Measurements from ENCODE around the gene CLIC1.

Gene CLIC1

GRCh38 chr6:31769684-31770371, 33.5 kb upstream of the CLIC1 start:
- in situ Hi-C loops (cut with HindIII; ENCODE audit: low sequenced_read_pairs) = loop anchor here (5.0 kb wide), 1 partner anchor 37 kb away; the partner anchor contains the start of gene LSM2

- in situ Hi-C loops (cut with HindIII; ENCODE audit: low sequenced_read_pairs) = no loop called here
Observed at GRCh38 chr6:31768363-31769257, 32.3 kb upstream of the CLIC1 start.

DNA sequence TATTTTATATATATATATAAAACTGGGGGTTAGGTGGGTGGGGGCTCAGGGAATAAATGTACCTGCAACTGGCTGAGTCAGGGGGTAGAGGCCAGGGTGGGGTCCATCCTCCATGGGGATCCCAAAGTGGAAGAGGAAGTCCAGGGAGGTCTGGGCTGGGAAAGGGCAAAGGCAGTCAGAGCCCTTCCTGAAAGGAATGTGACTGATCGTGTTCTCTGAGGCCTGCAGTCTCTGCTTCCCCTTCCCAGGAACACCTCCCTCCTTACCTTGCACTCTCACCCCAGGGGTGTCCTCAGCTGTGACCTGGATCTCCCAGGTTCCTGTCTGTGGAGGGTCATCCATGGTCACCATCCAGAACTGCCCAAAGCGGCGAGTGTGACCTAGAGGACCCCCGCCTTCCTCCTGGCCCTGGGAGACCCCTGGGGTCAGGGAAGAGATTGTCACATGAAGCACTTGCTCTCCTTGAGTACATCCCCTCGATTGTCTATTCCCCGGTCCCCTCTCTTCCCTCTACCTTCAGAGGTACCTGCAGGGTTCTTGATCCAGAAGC, 30.8 kb upstream of the CLIC1 start:
- in situ Hi-C loops (cut with HindIII; ENCODE audit: low sequenced_read_pairs) = no loop called here

- in situ Hi-C loops (cut with HindIII; ENCODE audit: low sequenced_read_pairs) = no loop called here
Observed at GRCh38 chr6:31765910-31766794, 29.8 kb upstream of the CLIC1 start.

GRCh38 chr6:31765559-31765909, 29.2 kb upstream of the CLIC1 start:
- in situ Hi-C loops (cut with HindIII; ENCODE audit: low sequenced_read_pairs) = no loop called here

DNA sequence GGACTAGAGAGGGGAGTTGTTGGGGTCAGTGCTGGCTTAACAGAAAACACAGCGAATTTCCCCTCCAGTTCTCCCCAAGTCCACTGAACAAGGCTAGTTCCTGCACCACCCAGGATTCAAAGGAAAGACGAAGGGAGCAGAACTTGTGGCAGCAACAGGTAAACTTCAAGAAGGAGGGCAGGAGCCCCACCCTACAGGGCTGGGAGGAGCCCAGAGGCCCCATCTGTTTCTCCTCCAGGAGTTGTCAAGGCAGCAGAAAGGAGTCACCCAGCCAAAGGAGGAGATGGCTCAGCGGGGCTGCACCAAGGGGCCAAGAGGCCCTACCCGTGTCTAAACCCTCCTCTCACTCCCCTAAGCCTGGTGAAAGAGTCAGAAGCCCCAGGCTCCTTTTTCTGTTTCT, 27.9 kb upstream of the CLIC1 start:
- in situ Hi-C loops (cut with HindIII; ENCODE audit: low sequenced_read_pairs) = no loop called here

DNA sequence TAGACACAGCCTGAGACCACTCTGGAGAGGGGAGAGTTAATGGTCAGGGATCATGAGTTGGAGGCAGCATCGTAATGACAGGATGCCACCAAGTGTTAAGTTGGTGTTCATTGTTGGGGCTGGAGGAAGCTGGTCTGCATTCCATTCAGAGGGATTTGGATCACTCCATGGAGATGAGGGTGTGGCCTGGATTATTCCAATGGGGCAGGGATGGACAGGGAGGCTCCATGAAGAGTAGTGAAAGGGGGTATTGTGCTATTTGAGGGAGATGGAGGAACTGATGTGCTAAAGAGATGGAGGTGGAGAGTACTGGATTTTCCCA, 27.2 kb upstream of the CLIC1 start:
- in situ Hi-C loops (cut with HindIII; ENCODE audit: low sequenced_read_pairs) = no loop called here

- in situ Hi-C loops (cut with HindIII; ENCODE audit: low sequenced_read_pairs) = no loop called here
Observed at GRCh38 chr6:31762878-31763618, 26.7 kb upstream of the CLIC1 start.

DNA sequence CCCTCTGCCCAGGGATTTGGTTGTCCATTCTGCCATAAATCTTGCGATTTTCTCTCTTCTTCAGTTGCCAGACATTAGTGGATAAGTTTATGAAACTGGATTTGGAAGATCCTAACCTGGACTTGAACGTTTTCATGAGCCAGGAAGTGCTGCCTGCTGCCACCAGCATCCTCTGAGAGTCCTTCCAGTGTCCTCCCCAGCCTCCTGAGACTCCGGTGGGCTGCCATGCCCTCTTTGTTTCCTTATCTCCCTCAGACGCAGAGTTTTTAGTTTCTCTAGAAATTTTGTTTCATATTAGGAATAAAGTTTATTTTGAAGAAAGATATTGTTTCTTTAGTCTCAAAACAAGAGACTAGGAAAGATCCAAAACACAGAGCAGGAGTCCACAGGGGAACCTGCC, 26.0 kb upstream of the CLIC1 start, which contains the start of gene SAPCD1:
Gene SAPCD1 (plus strand): TSS at position 301 of the 400 bp plus-strand sequence. CDS start 399 bp downstream, outside the sequence.
- in situ Hi-C loops (cut with HindIII; ENCODE audit: low sequenced_read_pairs) = no loop called here

GRCh38 chr6:31761343-31761742, 25.0 kb upstream of the CLIC1 start:
- in situ Hi-C loops (cut with HindIII; ENCODE audit: low sequenced_read_pairs) = no loop called here

GRCh38 chr6:31760790-31761189, 24.5 kb upstream of the CLIC1 start:
- in situ Hi-C loops (cut with HindIII; ENCODE audit: low sequenced_read_pairs) = no loop called here

- in situ Hi-C loops (cut with HindIII; ENCODE audit: low sequenced_read_pairs) = no loop called here
Observed at GRCh38 chr6:31758281-31758680, 22.0 kb upstream of the CLIC1 start.

DNA sequence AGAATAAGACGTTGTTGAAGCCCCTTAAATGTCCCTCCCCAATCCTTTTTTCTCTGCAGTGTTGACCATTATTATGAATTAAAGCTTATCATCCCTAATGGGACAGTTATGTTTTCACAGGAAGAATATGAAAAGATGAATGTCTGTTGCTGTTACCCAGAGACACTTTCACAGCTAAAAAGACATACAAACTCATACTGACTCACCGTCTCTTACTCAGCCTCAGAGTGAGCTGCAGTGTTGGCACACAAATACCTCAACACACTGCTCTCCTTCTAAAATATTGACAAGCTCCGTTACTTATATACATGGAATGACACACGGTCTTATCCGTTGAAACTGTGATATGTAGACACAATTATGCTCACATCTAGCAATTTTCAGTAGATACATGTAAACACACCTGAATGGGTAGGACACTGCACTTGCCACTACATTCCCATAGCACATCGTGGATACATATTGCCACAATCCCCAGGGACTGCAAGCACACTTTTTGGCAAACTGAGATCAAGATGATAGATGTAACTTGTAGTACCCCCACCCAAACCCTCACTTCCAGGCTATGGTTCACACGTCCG, 16.5 kb upstream of the CLIC1 start:
- in situ Hi-C loops (cut with HindIII; ENCODE audit: low sequenced_read_pairs) = no loop called here

DNA sequence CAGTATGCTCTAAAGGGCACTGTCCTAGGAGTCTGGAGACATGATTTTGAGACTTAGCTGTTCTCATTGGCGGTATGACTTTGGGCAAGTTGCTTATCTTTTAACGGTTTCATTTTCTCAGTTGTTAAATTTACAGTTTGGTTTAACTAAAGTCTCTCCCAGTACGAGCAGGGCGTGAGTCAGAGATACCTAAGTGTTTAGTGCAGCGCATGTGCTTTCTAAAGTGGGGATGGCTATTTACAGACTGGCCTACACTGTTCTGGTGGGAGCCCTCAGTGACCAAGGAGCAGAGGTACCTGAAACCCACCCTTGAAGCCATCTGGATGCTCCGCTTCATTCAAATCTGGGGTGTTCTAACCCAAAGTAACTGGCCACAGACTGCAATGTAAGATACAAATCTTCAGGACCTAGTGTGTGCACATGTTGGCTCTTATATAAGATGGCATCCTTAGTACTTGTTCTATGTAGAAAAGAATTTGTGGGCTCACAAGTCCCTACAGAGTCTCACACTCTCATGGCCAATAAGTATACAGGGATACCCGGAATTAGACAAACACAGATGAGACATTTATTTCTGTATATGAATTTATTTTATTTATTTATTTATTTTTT, 14.2 kb upstream of the CLIC1 start:
- in situ Hi-C loops (cut with HindIII; ENCODE audit: low sequenced_read_pairs) = no loop called here

- in situ Hi-C loops (cut with HindIII; ENCODE audit: low sequenced_read_pairs) = no loop called here
Observed at GRCh38 chr6:31749301-31750036, 13.1 kb upstream of the CLIC1 start.

DNA sequence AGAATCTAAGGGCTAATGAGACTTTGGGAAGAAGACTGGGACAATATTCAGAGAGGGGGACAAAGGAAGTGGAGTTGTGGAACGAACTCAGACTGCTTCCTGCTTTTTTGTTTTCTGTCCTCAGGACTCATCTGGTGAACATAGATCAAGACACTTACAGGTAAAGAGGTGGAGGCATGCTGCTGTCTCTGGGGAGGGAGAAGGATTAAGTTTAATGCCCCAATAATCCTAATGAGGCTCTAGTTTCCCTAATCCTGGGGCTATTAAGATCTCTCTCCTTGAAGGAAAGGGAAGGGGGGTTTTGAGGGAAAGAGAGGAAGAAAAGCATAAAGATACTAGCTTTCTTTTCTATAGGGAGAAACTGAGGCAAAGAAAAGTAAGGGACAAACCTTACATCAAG, 8.1 kb upstream of the CLIC1 start:
- in situ Hi-C loops (cut with HindIII; ENCODE audit: low sequenced_read_pairs) = loop anchor here (5.0 kb wide), 2 partner anchors 38 to 93 kb away; no protein-coding TSS in a partner anchor

DNA sequence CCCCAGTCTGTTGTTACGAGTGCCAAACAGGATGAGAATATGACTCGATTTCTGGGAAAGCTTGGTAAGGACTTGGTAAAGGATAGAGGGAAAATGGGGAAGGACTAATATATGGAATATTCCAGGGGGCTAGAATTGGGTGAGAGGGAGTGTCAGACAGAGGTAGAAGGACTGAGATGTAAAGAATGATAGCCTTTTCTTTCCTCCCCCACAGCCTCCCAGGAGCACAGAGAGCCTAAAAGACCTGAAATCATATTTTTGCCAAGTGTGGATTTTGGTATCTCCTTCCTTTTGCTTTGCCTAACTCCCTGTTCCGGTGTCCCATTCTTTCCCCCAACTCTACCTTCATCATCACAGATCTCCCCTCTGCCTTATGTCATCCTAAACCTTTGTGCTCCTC, 6.6 kb upstream of the CLIC1 start:
- in situ Hi-C loops (cut with HindIII; ENCODE audit: low sequenced_read_pairs) = loop anchor here (5.0 kb wide), 2 partner anchors 39 to 94 kb away; no protein-coding TSS in a partner anchor

DNA sequence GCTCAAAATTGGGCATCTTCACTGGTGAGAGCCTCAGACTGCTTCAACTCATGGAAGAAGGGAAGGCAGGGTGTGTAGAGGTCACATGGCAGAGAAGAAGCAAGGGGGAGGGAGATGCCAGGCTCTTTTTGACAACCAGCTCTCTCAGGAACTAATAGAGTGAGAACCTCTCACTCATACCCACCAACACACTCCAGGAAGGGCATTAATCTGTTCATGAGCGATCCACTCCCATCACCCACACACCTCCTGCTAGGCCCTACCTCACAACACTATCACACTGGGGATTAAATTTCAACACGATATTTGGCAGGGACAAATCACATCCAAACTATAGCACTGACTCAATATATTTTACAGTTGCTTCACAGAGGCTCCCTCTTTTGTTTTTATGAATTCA, 5.5 kb upstream of the CLIC1 start:
- in situ Hi-C loops (cut with HindIII; ENCODE audit: low sequenced_read_pairs) = loop anchor here (5.0 kb wide), 2 partner anchors 40 to 95 kb away; no protein-coding TSS in a partner anchor
